ENCODE measurements around the gene PIGU. TPM values are rescaled to one million over a fixed set of nuclear protein-coding genes. Genes with fewer than 3 reads are reported as not detected.

The PIGU gene
- total and polyA plus RNA-seq, 2 of the 13 experiments (the other 11 are each of a cell fraction or from before 2014, with no cell fraction given) = 45.5 to 231 TPM

GRCh38 chr20:34712525-34713192 is 35.8 kb upstream of the PIGU start (continued):
- no peak for TF ChIP-seq SAFB2 (CRISPR knock-in tag; IDR thresholded peaks at IDR 0.05; ENCODE audit: borderline replicate concordance, low read depth)
- TF ChIP-seq ZNF576 (CRISPR knock-in tag; IDR thresholded peaks at IDR 0.05) = 0 out of 2 replicates have a peak, but pooled peaks have one; percentile 37
- TF ChIP-seq, protein P1, sequence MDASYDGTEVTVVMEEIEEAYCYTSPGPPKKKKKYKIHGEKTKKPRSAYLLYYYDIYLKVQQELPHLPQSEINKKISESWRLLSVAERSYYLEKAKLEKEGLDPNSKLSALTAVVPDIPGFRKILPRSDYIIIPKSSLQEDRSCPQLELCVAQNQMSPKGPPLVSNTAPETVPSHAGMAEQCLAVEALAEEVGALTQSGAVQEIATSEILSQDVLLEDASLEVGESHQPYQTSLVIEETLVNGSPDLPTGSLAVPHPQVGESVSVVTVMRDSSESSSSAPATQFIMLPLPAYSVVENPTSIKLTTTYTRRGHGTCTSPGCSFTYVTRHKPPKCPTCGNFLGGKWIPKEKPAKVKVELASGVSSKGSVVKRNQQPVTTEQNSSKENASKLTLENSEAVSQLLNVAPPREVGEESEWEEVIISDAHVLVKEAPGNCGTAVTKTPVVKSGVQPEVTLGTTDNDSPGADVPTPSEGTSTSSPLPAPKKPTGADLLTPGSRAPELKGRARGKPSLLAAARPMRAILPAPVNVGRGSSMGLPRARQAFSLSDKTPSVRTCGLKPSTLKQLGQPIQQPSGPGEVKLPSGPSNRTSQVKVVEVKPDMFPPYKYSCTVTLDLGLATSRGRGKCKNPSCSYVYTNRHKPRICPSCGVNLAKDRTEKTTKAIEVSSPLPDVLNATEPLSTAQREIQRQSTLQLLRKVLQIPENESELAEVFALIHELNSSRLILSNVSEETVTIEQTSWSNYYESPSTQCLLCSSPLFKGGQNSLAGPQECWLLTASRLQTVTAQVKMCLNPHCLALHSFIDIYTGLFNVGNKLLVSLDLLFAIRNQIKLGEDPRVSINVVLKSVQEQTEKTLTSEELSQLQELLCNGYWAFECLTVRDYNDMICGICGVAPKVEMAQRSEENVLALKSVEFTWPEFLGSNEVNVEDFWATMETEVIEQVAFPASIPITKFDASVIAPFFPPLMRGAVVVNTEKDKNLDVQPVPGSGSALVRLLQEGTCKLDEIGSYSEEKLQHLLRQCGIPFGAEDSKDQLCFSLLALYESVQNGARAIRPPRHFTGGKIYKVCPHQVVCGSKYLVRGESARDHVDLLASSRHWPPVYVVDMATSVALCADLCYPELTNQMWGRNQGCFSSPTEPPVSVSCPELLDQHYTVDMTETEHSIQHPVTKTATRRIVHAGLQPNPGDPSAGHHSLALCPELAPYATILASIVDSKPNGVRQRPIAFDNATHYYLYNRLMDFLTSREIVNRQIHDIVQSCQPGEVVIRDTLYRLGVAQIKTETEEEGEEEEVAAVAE (CRISPR knock-in tag; IDR thresholded peaks at IDR 0.05; ENCODE audit: borderline replicate concordance) = no peak; the same call in 1 of the 2 replicates
- TF ChIP-seq ZNF256 (CRISPR knock-in tag; conservative IDR thresholded peaks at IDR 0.05) = no peak
- TF ChIP-seq FOXM1 (CRISPR knock-in tag; IDR thresholded peaks at IDR 0.05) = no peak
- TF ChIP-seq RFXANK (CRISPR knock-in tag; IDR thresholded peaks at IDR 0.05) = no peak
- TF ChIP-seq HMG20B (CRISPR knock-in tag; conservative IDR thresholded peaks at IDR 0.05) = peak; percentile 45; the same call in 1 of the 2 replicates
- TF ChIP-seq GATA4 (IDR thresholded peaks at IDR 0.05; ENCODE audit: borderline replicate concordance, low read depth) = peak; percentile 22; the same call in 1 of the 2 replicates
- no peak for TF ChIP-seq HOXA7 (CRISPR knock-in tag; IDR thresholded peaks at IDR 0.05)
- TF ChIP-seq MED1 (CRISPR knock-in tag; IDR thresholded peaks at IDR 0.05) = peak; percentile 79
- TF ChIP-seq NR2F2 (IDR thresholded peaks at IDR 0.05; ENCODE audit: borderline replicate concordance, low read depth) = peak; percentile 11; the same call in 1 of the 2 replicates
- no peak for TF ChIP-seq ZNF225 (CRISPR knock-in tag; IDR thresholded peaks at IDR 0.05)
- TF ChIP-seq ZNF891 (CRISPR knock-in tag; IDR thresholded peaks at IDR 0.05) = no peak
- no peak for TF ChIP-seq NFKB2 (CRISPR knock-in tag; IDR thresholded peaks at IDR 0.05; ENCODE audit: borderline replicate concordance)
- no peak for TF ChIP-seq ZNF616 (CRISPR knock-in tag; IDR thresholded peaks at IDR 0.05; ENCODE audit: low read depth)
- no peak for TF ChIP-seq ELK4 (CRISPR knock-in tag; IDR thresholded peaks at IDR 0.05; ENCODE audit: borderline replicate concordance)
- no peak for TF ChIP-seq ZNF296 (CRISPR knock-in tag; conservative IDR thresholded peaks at IDR 0.05)
- no peak for TF ChIP-seq E2F2 (CRISPR knock-in tag; IDR thresholded peaks at IDR 0.05; ENCODE audit: borderline replicate concordance)
- no peak for TF ChIP-seq AGO1 (IDR thresholded peaks at IDR 0.05; ENCODE audit: low read depth, low read length, poor library complexity, severe bottlenecking)
- TF ChIP-seq MAFK (conservative IDR thresholded peaks at IDR 0.05 in 1 of 2, IDR thresholded peaks at IDR 0.05 in 1 of 2; ENCODE audit: low read length in 2 of 2) = no peak
- TF ChIP-seq TERF1 (CRISPR knock-in tag; IDR thresholded peaks at IDR 0.05) = no peak
- no peak for TF ChIP-seq ZNF678 (CRISPR knock-in tag; IDR thresholded peaks at IDR 0.05)
